ENCODE measurements around the gene NDRG2.

The NDRG2 gene

GRCh38 chr14:20989787-20990600 lies 34.9 kb downstream of the NDRG2 start, which contains the start of gene METTL17:
Gene METTL17, plus strand, starts transcription at chr14:20989980. Its CDS starts 23 bp downstream, at chr14:20990003.
- Histone ChIP-seq H3K4me3 (ENCODE audit: low read depth, low read length) (peak within 1 kb of the TSS; percentile 94), H3K36me3 (ENCODE audit: control insufficient read depth in 2 of 2, insufficient read depth in 1 of 2, low read length in 2 of 2) (peaks cover 30 to 37% of the 10 kb centered on the region in 2 experiments), H3K27ac (ENCODE audit: extremely low read depth, low read depth, low read length) (peak within 1 kb of the TSS; percentile 76), H3K9me3 (ENCODE audit: control insufficient read depth, insufficient read depth, low read depth, low read length) (no peaks in the 10 kb centered on the region), H3K4me1 (ENCODE audit: control insufficient read depth, insufficient read depth, low read length) (0 out of 2 replicates have a peak, but pooled peaks cover 2% of the 10 kb centered on the region)
- CTCF ChIA-PET, result interaction anchor here (1.2 to 2.2 kb wide), 2 partner anchors 19 to 114 kb away, joined by 3 to 15 read pairs; no protein-coding TSS in a partner anchor
- POLR2A ChIA-PET, result no interaction called here
- TF ChIP-seq ZNF548 (tag by site-specific recombination; IDR thresholded peaks at IDR 0.05) (no peak), ZNF324 (tag by site-specific recombination; IDR thresholded peaks at IDR 0.05) (no peak), ZNF837 (tag by site-specific recombination; IDR thresholded peaks at IDR 0.05) (no peak), ZNF426 (tag by site-specific recombination; IDR thresholded peaks at IDR 0.05) (no peak), SP2 (tag by site-specific recombination; IDR thresholded peaks at IDR 0.05) (peak; percentile 86), ZNF777 (tag by site-specific recombination; IDR thresholded peaks at IDR 0.05; ENCODE audit: borderline replicate concordance) (no peak), ZNF335 (tag by site-specific recombination; conservative IDR thresholded peaks at IDR 0.05) (peak; percentile 83), ZNF48 (tag by site-specific recombination; IDR thresholded peaks at IDR 0.05) (no peak), ZNF114 (tag by site-specific recombination; IDR thresholded peaks at IDR 0.05) (no peak), ZNF184 (tag by site-specific recombination; IDR thresholded peaks at IDR 0.05) (no peak), ZBTB21 (tag by site-specific recombination; IDR thresholded peaks at IDR 0.05) (peak; percentile 39; the same call in 1 of the 2 replicates), MYNN (tag by site-specific recombination; IDR thresholded peaks at IDR 0.05; ENCODE audit: borderline replicate concordance) (no peak), ZFP37 (tag by site-specific recombination; IDR thresholded peaks at IDR 0.05) (peak; percentile 31; the same call in 1 of the 2 replicates), ZNF239 (tag by site-specific recombination; IDR thresholded peaks at IDR 0.05) (no peak), ZNF623 (tag by site-specific recombination; IDR thresholded peaks at IDR 0.05) (no peak; the same call in 1 of the 2 replicates), ZNF791 (tag by site-specific recombination; IDR thresholded peaks at IDR 0.05) (no peak), ZNF214 (tag by site-specific recombination; IDR thresholded peaks at IDR 0.05; ENCODE audit: borderline replicate concordance) (no peak), ZNF610 (tag by site-specific recombination; IDR thresholded peaks at IDR 0.05; ENCODE audit: borderline replicate concordance) (no peak), ZXDB (tag by site-specific recombination; IDR thresholded peaks at IDR 0.05) (peak; percentile 88), PRDM6 (tag by site-specific recombination; IDR thresholded peaks at IDR 0.05) (no peak), ZBTB44 (tag by site-specific recombination; IDR thresholded peaks at IDR 0.05) (no peak), PRDM1 (tag by site-specific recombination; IDR thresholded peaks at IDR 0.05) (peak; percentile 80), ZNF639 (tag by site-specific recombination; IDR thresholded peaks at IDR 0.05) (no peak), KLF1 (tag by site-specific recombination; IDR thresholded peaks at IDR 0.05) (no peak), ZSCAN4 (tag by site-specific recombination; IDR thresholded peaks at IDR 0.05) (no peak), TCF7L2 (IDR thresholded peaks at IDR 0.05; ENCODE audit: borderline replicate concordance, low read depth, low read length) (no peak), ZNF768 (tag by site-specific recombination; IDR thresholded peaks at IDR 0.05) (no peak), ZNF830 (tag by site-specific recombination; IDR thresholded peaks at IDR 0.05; ENCODE audit: low read depth) (no peak), KLF17 (tag by site-specific recombination; IDR thresholded peaks at IDR 0.05) (peak; percentile 59; the same call in 1 of the 2 replicates)
